Right kidney (tissue), 1 donor: ENCODE measurements around the gene EIPR1.

Experiments
- DNase-seq: peaks from one replicate; pipeline ENCODE4 v3.0.0-alpha.2; 2016

Gene EIPR1

GRCh38 chr2:3146772-3147650, 230.6 kb downstream of the EIPR1 start:
- DNase-seq, result no peak

- no peak for DNase-seq
Observed at GRCh38 chr2:3146175-3146574, 231.4 kb downstream of the EIPR1 start.

- no peak for DNase-seq
Observed at GRCh38 chr2:3145471-3146021, 232.1 kb downstream of the EIPR1 start.

GRCh38 chr2:3144856-3145255, 232.8 kb downstream of the EIPR1 start:
- DNase-seq, result no peak

GRCh38 chr2:3143602-3144001, 234.0 kb downstream of the EIPR1 start:
- DNase-seq, result no peak

GRCh38 chr2:3142961-3143571, 234.6 kb downstream of the EIPR1 start:
- DNase-seq, result no peak

- DNase-seq, result no peak
Observed at GRCh38 chr2:3142210-3142609, 235.4 kb downstream of the EIPR1 start.

- no peak for DNase-seq
Observed at GRCh38 chr2:3141696-3142095, 235.9 kb downstream of the EIPR1 start.

- no peak for DNase-seq
Observed at GRCh38 chr2:3139906-3140305, 237.7 kb downstream of the EIPR1 start.
